ENCODE measurements around the gene C5orf63. TPM values are rescaled to one million over a fixed set of nuclear protein-coding genes. Genes with fewer than 3 reads are reported as not detected.

Gene C5orf63
- total and polyA plus RNA-seq, 2 experiments from 2014 or later = 6.8 to 10.5 TPM

DNA sequence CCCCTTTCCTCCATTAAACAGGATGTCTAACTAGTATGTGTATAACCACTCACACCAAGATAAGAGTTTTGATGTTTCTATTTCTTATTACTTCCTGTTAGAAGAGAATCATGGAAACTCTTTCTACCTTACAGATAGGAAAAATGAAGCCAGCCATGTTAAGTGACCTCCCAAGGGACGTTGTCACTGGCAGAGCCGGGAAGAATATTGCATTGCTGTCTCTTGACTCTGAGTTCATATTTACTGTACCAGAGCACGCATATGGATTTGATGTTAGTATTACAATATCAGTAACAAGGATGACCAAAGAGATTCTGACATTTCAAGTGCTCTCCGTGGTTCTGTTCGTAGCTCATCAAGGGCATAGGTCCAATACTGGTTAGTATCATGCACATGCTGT, 12.5 kb upstream of the C5orf63 start:
- TF ChIP-seq POLR2AphosphoS5 (IDR thresholded peaks at IDR 0.05; ENCODE audit: low read depth) = no peak
- TF ChIP-seq, protein P1, sequence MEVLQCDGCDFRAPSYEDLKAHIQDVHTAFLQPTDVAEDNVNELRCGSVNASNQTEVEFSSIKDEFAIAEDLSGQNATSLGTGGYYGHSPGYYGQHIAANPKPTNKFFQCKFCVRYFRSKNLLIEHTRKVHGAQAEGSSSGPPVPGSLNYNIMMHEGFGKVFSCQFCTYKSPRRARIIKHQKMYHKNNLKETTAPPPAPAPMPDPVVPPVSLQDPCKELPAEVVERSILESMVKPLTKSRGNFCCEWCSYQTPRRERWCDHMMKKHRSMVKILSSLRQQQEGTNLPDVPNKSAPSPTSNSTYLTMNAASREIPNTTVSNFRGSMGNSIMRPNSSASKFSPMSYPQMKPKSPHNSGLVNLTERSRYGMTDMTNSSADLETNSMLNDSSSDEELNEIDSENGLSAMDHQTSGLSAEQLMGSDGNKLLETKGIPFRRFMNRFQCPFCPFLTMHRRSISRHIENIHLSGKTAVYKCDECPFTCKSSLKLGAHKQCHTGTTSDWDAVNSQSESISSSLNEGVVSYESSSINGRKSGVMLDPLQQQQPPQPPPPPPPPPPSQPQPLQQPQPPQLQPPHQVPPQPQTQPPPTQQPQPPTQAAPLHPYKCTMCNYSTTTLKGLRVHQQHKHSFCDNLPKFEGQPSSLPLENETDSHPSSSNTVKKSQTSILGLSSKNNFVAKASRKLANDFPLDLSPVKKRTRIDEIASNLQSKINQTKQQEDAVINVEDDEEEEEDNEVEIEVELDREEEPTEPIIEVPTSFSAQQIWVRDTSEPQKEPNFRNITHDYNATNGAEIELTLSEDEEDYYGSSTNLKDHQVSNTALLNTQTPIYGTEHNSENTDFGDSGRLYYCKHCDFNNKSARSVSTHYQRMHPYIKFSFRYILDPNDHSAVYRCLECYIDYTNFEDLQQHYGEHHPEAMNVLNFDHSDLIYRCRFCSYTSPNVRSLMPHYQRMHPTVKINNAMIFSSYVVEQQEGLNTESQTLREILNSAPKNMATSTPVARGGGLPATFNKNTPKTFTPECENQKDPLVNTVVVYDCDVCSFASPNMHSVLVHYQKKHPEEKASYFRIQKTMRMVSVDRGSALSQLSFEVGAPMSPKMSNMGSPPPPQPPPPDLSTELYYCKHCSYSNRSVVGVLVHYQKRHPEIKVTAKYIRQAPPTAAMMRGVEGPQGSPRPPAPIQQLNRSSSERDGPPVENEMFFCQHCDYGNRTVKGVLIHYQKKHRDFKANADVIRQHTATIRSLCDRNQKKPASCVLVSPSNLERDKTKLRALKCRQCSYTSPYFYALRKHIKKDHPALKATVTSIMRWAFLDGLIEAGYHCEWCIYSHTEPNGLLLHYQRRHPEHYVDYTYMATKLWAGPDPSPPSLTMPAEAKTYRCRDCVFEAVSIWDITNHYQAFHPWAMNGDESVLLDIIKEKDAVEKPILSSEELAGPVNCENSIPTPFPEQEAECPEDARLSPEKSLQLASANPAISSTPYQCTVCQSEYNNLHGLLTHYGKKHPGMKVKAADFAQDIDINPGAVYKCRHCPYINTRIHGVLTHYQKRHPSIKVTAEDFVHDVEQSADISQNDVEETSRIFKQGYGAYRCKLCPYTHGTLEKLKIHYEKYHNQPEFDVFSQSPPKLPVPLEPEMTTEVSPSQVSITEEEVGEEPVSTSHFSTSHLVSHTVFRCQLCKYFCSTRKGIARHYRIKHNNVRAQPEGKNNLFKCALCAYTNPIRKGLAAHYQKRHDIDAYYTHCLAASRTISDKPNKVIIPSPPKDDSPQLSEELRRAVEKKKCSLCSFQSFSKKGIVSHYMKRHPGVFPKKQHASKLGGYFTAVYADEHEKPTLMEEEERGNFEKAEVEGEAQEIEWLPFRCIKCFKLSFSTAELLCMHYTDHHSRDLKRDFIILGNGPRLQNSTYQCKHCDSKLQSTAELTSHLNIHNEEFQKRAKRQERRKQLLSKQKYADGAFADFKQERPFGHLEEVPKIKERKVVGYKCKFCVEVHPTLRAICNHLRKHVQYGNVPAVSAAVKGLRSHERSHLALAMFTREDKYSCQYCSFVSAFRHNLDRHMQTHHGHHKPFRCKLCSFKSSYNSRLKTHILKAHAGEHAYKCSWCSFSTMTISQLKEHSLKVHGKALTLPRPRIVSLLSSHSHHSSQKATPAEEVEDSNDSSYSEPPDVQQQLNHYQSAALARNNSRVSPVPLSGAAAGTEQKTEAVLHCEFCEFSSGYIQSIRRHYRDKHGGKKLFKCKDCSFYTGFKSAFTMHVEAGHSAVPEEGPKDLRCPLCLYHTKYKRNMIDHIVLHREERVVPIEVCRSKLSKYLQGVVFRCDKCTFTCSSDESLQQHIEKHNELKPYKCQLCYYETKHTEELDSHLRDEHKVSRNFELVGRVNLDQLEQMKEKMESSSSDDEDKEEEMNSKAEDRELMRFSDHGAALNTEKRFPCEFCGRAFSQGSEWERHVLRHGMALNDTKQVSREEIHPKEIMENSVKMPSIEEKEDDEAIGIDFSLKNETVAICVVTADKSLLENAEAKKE (CRISPR knock-in tag; IDR thresholded peaks at IDR 0.05) = no peak
- no peak for TF ChIP-seq ZNF114 (CRISPR knock-in tag; IDR thresholded peaks at IDR 0.05)
- TF ChIP-seq EZH2 (IDR thresholded peaks at IDR 0.05; ENCODE audit: low read depth, unreplicated experiment) = no peak
- TF ChIP-seq JUNB (IDR thresholded peaks at IDR 0.05; ENCODE audit: unreplicated experiment) = no peak
- TF ChIP-seq STAT1 (IDR thresholded peaks at IDR 0.05; ENCODE audit: unreplicated experiment) = no peak
- no peak for TF ChIP-seq EZH2phosphoT487 (IDR thresholded peaks at IDR 0.05; ENCODE audit: unreplicated experiment)
- TF ChIP-seq, protein P2, sequence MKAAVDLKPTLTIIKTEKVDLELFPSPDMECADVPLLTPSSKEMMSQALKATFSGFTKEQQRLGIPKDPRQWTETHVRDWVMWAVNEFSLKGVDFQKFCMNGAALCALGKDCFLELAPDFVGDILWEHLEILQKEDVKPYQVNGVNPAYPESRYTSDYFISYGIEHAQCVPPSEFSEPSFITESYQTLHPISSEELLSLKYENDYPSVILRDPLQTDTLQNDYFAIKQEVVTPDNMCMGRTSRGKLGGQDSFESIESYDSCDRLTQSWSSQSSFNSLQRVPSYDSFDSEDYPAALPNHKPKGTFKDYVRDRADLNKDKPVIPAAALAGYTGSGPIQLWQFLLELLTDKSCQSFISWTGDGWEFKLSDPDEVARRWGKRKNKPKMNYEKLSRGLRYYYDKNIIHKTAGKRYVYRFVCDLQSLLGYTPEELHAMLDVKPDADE (IDR thresholded peaks at IDR 0.05) = no peak
- TF ChIP-seq, protein P3, sequence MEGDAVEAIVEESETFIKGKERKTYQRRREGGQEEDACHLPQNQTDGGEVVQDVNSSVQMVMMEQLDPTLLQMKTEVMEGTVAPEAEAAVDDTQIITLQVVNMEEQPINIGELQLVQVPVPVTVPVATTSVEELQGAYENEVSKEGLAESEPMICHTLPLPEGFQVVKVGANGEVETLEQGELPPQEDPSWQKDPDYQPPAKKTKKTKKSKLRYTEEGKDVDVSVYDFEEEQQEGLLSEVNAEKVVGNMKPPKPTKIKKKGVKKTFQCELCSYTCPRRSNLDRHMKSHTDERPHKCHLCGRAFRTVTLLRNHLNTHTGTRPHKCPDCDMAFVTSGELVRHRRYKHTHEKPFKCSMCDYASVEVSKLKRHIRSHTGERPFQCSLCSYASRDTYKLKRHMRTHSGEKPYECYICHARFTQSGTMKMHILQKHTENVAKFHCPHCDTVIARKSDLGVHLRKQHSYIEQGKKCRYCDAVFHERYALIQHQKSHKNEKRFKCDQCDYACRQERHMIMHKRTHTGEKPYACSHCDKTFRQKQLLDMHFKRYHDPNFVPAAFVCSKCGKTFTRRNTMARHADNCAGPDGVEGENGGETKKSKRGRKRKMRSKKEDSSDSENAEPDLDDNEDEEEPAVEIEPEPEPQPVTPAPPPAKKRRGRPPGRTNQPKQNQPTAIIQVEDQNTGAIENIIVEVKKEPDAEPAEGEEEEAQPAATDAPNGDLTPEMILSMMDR (conservative IDR thresholded peaks at IDR 0.05; ENCODE audit: low read depth in 2 of 2) = no peak
- TF ChIP-seq NANOG (IDR thresholded peaks at IDR 0.05; ENCODE audit: borderline replicate concordance) = no peak
- TF ChIP-seq, protein P4, sequence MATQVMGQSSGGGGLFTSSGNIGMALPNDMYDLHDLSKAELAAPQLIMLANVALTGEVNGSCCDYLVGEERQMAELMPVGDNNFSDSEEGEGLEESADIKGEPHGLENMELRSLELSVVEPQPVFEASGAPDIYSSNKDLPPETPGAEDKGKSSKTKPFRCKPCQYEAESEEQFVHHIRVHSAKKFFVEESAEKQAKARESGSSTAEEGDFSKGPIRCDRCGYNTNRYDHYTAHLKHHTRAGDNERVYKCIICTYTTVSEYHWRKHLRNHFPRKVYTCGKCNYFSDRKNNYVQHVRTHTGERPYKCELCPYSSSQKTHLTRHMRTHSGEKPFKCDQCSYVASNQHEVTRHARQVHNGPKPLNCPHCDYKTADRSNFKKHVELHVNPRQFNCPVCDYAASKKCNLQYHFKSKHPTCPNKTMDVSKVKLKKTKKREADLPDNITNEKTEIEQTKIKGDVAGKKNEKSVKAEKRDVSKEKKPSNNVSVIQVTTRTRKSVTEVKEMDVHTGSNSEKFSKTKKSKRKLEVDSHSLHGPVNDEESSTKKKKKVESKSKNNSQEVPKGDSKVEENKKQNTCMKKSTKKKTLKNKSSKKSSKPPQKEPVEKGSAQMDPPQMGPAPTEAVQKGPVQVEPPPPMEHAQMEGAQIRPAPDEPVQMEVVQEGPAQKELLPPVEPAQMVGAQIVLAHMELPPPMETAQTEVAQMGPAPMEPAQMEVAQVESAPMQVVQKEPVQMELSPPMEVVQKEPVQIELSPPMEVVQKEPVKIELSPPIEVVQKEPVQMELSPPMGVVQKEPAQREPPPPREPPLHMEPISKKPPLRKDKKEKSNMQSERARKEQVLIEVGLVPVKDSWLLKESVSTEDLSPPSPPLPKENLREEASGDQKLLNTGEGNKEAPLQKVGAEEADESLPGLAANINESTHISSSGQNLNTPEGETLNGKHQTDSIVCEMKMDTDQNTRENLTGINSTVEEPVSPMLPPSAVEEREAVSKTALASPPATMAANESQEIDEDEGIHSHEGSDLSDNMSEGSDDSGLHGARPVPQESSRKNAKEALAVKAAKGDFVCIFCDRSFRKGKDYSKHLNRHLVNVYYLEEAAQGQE (IDR thresholded peaks at IDR 0.05; ENCODE audit: unreplicated experiment) = no peak
- no peak for TF ChIP-seq CREB1 (CRISPR knock-in tag; IDR thresholded peaks at IDR 0.05; ENCODE audit: low read depth)
- TF ChIP-seq ZNF331 (CRISPR knock-in tag; IDR thresholded peaks at IDR 0.05; ENCODE audit: low read depth) = no peak
- H3K27ac Mint-ChIP-seq = no peak overlapping the region
- no peak for ATAC-seq

More for the DNA sequence above, 12.5 kb upstream of the C5orf63 start:
- no peaks in the 10 kb centered on the region for H3K36me3 ChIP-seq (ENCODE audit: insufficient read depth)
- no peak overlapping the region for H3K4me3 ChIP-seq
- H3K9me2 ChIP-seq (ENCODE audit: insufficient read depth) = no peaks in the 10 kb centered on the region
- H3K79me2 ChIP-seq (replicated peaks; ENCODE audit: insufficient read depth) = no peaks in the 10 kb centered on the region
- H3K4me3 Mint-ChIP-seq = no peak overlapping the region
- no peaks in the 10 kb centered on the region for H3K27me3 Mint-ChIP-seq (ENCODE audit: insufficient read depth, low read depth, poor library complexity)
- no peaks in the 10 kb centered on the region for H4K20me1 ChIP-seq (replicated peaks; ENCODE audit: insufficient read depth)
- no peaks in the 10 kb centered on the region for H3K27me3 ChIP-seq (ENCODE audit: insufficient read depth)
- no peak for DNase-seq (ENCODE audit: low spot score)
- no peaks in the 10 kb centered on the region for H3F3A ChIP-seq (replicated peaks; ENCODE audit: low read depth)
- no peak overlapping the region for H3K4me2 ChIP-seq
- H2AFZ ChIP-seq = peak overlapping the region; percentile 58
- H3K4me1 Mint-ChIP-seq = peaks cover 21% of the 10 kb centered on the region
- peaks cover 23% of the 10 kb centered on the region for H3K4me1 ChIP-seq (ENCODE audit: insufficient read depth)
- H3K36me3 Mint-ChIP-seq (ENCODE audit: low read depth) = 0 out of 3 replicates have a peak, but pooled peaks cover 2% of the 10 kb centered on the region
- no peaks in the 10 kb centered on the region for H3K9me3 Mint-ChIP-seq
- H3K27ac ChIP-seq (ENCODE audit: low read depth) = no peak overlapping the region
